Nephron progenitor cell (in vitro differentiated cells): ENCODE results near the gene GALNT4.

Experiments used
- DNase-seq: peaks from one replicate; pipeline ENCODE4 v3.0.0; 2021
- H3K27ac Mint-ChIP-seq: 2 replicates; pipeline ENCODE4 v1.8.0; 2021; ENCODE audit warnings: mild to moderate bottlenecking, moderate library complexity, mixed read lengths
- H3K27me3 Mint-ChIP-seq: 2 replicates; pipeline ENCODE4 v1.8.0; 2021; ENCODE audit warnings: mild to moderate bottlenecking, low read depth, mixed read lengths; ENCODE audit not compliant: poor library complexity
- H3K36me3 Mint-ChIP-seq: 2 replicates; pipeline ENCODE4 v1.8.0; 2021; ENCODE audit warnings: low read depth, mixed read lengths
- H3K4me1 Mint-ChIP-seq: 2 replicates; pipeline ENCODE4 v1.8.0; 2021; ENCODE audit warnings: mixed read lengths
- H3K4me3 Mint-ChIP-seq: 2 replicates; pipeline ENCODE4 v1.8.0; 2021; ENCODE audit warnings: mild to moderate bottlenecking, moderate library complexity, mixed read lengths
- H3K9me3 Mint-ChIP-seq: 2 replicates; pipeline ENCODE4 v1.8.0; 2021; ENCODE audit warnings: mild to moderate bottlenecking, moderate library complexity, mixed read lengths
- TF ChIP-seq, protein P1 (sequence below): fragments of 200-600 bp; sonication (generic); IDR thresholded peaks from 2 replicates; pipeline ENCODE4 v1.5.0; 2021; ENCODE audit warnings: antibody characterized with exemption

Gene GALNT4

DNA sequence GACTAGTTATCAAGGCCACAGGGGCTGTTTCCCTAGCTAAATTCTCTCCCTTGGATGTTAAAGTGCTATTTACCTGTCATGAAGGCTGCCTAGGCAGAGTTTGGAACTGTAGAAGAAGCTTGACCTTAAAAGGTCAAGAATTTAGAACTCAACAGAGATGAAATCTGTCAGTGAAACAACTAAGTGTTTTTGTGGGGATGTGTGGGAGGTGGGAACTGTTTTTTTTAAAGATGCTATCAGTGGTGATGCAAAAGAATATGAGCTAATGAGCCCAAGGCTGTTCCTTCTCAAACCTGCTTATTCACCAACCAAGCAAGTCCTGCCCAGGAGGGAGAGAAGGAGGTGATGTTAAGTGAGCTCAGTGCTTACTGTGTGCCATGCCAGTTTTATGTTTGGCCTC lies 42.0 kb upstream of the GALNT4 start:
- no peak for DNase-seq
- H3K27ac Mint-ChIP-seq = peak overlapping the region; percentile 44
- no peaks in the 10 kb centered on the region for H3K9me3 Mint-ChIP-seq
- peaks cover 22% of the 10 kb centered on the region for H3K4me1 Mint-ChIP-seq
- no peak overlapping the region for H3K4me3 Mint-ChIP-seq
- TF ChIP-seq, protein P1, sequence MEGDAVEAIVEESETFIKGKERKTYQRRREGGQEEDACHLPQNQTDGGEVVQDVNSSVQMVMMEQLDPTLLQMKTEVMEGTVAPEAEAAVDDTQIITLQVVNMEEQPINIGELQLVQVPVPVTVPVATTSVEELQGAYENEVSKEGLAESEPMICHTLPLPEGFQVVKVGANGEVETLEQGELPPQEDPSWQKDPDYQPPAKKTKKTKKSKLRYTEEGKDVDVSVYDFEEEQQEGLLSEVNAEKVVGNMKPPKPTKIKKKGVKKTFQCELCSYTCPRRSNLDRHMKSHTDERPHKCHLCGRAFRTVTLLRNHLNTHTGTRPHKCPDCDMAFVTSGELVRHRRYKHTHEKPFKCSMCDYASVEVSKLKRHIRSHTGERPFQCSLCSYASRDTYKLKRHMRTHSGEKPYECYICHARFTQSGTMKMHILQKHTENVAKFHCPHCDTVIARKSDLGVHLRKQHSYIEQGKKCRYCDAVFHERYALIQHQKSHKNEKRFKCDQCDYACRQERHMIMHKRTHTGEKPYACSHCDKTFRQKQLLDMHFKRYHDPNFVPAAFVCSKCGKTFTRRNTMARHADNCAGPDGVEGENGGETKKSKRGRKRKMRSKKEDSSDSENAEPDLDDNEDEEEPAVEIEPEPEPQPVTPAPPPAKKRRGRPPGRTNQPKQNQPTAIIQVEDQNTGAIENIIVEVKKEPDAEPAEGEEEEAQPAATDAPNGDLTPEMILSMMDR = no peak
- H3K36me3 Mint-ChIP-seq = no peaks in the 10 kb centered on the region
- no peaks in the 10 kb centered on the region for H3K27me3 Mint-ChIP-seq

DNA sequence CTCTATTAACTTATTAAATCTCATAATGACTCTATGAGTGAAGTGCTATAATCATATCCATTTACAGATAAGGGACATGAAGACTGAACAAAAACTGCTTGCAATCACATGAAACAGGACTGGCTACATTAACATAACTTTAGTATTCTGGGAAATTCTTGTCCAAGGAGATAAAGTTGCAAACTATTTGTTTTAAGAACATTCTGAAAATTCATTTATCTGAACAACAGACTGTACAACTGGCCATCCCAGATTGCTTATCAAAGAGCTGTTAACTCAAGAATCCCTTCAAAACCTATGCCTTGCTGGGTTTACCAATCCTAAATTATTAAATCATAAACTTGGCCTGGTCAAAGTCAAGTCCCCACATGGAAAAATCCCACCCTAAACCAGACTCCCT lies 40.4 kb upstream of the GALNT4 start:
- H3K36me3 Mint-ChIP-seq = no peaks in the 10 kb centered on the region
- TF ChIP-seq, protein P1 = no peak
- no peak overlapping the region for H3K27ac Mint-ChIP-seq
- DNase-seq = no peak
- no peak overlapping the region for H3K4me3 Mint-ChIP-seq
- no peaks in the 10 kb centered on the region for H3K9me3 Mint-ChIP-seq
- H3K4me1 Mint-ChIP-seq = peaks cover 22% of the 10 kb centered on the region
- no peaks in the 10 kb centered on the region for H3K27me3 Mint-ChIP-seq

DNA sequence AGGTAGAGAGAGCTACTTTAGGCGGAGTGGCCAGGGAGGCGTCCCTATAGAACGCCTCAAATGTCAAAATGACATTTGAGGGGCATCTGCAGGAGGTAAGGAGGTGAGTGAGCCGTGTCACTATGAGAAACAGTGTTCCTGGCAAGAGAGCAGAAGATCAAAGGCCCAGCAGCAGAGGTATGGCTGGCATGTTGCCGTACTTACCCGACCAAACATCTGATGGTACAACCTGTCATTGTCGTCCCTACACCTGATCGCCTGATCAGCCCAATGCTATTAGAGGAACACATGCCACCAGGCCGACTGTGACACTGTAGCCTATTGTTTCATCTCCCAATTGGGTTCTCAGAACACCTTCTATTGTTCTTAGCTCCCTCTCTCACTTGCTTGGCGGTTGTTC lies 35.2 kb upstream of the GALNT4 start:
- TF ChIP-seq, protein P1 = no peak
- no peak for DNase-seq
- H3K4me3 Mint-ChIP-seq = no peak overlapping the region
- H3K9me3 Mint-ChIP-seq = peaks cover 10% of the 10 kb centered on the region
- no peaks in the 10 kb centered on the region for H3K27me3 Mint-ChIP-seq
- no peak overlapping the region for H3K27ac Mint-ChIP-seq
- peaks cover 9% of the 10 kb centered on the region for H3K36me3 Mint-ChIP-seq
- H3K4me1 Mint-ChIP-seq = peaks cover 26% of the 10 kb centered on the region

DNA sequence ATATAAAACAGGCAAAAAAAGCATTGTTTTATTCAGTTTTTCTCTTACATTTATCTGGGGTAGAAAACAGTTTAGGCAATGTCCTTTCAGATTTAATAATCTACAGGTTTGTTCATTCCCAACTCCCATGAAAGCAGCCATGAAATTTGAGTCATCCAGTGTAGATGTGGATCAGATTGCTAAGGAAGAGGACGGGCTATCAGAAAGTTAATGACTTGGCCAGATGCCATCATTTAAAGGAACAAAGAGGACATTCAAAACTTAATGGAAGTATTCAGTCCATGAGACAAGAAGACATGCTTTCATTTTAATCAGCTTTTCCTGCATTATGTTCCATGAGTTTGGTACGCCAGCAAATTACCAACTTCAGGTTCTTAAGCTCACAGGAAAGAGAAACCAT lies 32.4 kb upstream of the GALNT4 start:
- H3K27me3 Mint-ChIP-seq = no peaks in the 10 kb centered on the region
- TF ChIP-seq, protein P1 = no peak
- no peak for DNase-seq
- no peak overlapping the region for H3K27ac Mint-ChIP-seq
- H3K4me1 Mint-ChIP-seq = peaks cover 11% of the 10 kb centered on the region
- peaks cover 17% of the 10 kb centered on the region for H3K36me3 Mint-ChIP-seq
- H3K9me3 Mint-ChIP-seq = peaks cover 16% of the 10 kb centered on the region
- H3K4me3 Mint-ChIP-seq = no peak overlapping the region

DNA sequence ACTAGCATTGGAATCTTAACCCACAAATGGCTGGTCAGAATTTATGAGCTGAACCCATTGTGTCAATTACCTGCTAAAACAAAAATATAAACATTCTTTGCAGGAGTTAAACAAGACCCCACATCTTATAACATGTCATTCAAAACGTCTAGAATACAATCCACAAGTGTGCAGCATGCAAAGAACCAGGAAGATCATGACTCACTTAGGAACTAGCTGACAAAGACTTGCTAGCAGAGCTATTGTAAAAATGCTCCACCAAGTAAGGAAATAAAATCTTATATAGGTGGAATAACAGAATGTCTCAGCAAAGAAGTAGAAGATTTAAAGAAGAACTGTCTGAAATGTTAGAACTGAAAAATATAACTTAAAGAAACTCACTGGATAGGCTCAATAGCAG lies 27.8 kb upstream of the GALNT4 start:
- peaks cover 11% of the 10 kb centered on the region for H3K4me1 Mint-ChIP-seq

DNA sequence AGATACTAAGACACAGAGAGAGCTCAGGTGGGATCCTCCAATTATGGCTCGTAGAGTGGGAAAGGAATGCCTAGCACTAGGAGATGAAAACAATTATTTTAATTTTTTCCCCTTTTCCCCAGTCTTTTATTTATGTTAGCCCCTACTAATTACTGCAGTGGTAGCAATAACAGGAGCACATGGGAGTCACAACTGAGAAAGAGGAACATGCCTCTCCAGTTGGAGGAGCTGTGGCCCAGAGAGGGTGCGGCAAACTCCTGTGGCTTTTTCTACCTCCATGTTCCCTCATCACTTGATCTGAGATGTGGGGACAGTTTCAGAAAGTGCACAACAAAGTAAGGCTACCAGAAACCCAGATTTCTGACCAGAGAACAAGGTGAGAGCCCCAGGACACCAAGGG lies 27.2 kb upstream of the GALNT4 start:
- TF ChIP-seq, protein P1 = no peak
- H3K27me3 Mint-ChIP-seq = no peaks in the 10 kb centered on the region
- H3K27ac Mint-ChIP-seq = no peak overlapping the region

More for the DNA sequence above, 27.8 kb upstream of the GALNT4 start:
- no peak overlapping the region for H3K4me3 Mint-ChIP-seq
- DNase-seq = no peak
- H3K27me3 Mint-ChIP-seq = no peaks in the 10 kb centered on the region
- H3K36me3 Mint-ChIP-seq = peaks cover 20% of the 10 kb centered on the region
- peaks cover 16% of the 10 kb centered on the region for H3K9me3 Mint-ChIP-seq
- H3K27ac Mint-ChIP-seq = no peak overlapping the region
- TF ChIP-seq, protein P1 = no peak

More for the DNA sequence above, 27.2 kb upstream of the GALNT4 start:
- DNase-seq = no peak
- Mint-ChIP-seq H3K9me3 (peaks cover 16% of the 10 kb centered on the region), H3K4me1 (peaks cover 8% of the 10 kb centered on the region), H3K36me3 (peaks cover 20% of the 10 kb centered on the region), H3K4me3 (no peak overlapping the region)
